Measurements from ENCODE around the gene STRA6. TPM values are rescaled to one million over a fixed set of nuclear protein-coding genes. Genes with fewer than 3 reads are reported as not detected.

STRA6 gene
- polyA plus RNA-seq, 1 experiment = 10.9 TPM

DNA sequence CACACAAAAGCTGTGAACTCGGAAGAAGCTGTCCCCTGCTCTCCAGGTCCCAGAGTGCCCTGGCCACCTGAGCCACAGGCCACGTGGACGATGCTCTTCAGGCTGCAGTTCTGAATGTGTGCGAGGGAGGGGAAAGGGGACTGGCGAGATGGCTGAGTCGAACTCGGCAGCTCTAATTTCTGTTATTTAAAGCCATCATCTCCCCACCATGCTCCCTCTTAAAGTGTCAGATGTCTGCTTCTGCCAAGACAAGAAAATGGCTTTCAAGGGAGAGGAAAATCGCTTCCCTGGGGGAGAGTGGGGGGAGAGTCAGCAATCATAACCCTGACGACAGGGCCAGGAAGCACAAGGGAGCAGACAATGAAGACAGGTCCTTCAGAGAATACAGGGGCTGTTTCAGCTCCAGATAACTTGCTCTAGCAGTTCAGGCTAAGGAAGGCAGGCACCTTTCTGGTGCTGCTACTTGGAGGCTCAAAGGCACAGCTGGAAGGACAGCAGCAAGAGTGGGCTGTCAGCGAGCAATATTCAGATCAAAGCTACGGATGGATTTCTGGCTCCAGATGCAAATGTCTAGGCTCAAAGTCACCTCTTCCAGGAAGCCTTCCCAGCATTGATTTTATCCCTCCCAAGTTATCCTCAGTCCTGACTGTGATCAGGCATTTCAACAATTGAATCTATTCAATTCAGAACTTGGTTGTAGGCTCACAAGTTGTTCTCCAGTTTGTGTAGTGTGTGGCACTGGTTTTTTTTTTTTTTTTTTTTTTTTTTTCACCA lies 18.1 kb upstream of the STRA6 start:
- peaks cover 12% of the 10 kb centered on the region for H3K27me3 ChIP-seq (ENCODE audit: control insufficient read depth, insufficient read depth, low read length)
- CTCF ChIA-PET = interaction anchor here (0.7 to 2.0 kb wide), 4 partner anchors 13 to 102 kb away, joined by 3 to 6 read pairs (median 3); no protein-coding TSS in a partner anchor
- POLR2A ChIA-PET = no interaction called here

DNA sequence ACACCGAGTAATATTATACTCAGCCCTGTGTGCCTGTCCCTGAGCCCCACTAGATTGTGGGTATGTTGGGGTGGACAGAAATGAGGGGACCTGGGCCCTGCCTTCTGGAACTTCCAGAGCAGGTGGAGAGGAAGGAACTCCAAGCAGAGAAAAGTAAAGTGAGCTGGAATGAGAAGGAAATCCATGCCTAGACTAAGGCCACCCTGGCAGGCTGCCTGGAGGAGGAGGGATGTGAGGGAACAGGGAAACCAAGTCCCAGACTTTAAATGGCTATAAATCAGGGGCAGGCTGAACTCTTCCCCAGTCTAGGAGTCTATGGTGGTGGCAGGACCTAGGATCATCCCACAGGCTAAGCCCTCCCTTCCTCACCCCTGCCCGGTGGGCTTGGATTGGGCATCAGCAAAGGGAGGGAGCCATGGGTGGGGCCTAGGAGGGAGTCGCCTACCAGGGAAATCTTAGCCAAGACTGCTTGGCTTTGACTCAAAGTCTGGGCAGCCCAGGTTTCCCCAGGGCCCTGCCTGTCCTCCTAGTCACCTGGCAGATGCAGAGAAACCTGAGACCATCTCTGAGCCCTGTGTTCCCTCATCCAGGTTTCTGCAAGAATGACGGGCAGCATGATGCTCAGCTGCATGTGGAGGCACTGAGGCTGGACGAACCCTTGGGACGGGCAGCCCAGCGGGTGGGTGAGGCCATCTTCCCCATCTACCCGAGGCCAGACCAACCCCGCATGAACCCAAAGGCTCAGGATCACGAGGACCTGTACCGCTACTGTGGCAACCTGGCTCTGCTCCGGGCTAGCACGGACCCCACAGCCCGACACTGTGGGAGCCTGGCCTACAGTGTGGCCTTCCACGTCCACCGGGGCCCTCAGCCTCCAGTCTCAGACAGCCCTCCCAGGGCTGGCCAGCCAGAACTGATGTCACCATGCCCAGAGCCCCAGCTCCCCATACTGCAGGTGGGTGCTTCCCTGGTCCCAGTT lies 15.6 kb upstream of the STRA6 start:
- Histone ChIP-seq H3K27me3 (ENCODE audit: control insufficient read depth, insufficient read depth, low read length) (peaks cover 12% of the 10 kb centered on the region), H3K36me3 (ENCODE audit: control insufficient read depth, insufficient read depth, low read length) (no peaks in the 10 kb centered on the region), H3K4me3 (ENCODE audit: low read depth, low read length) (no peak overlapping the region)
- no peak for DNase-seq (ENCODE audit: low read depth)
- ChIA-PET CTCF (no interaction called here), POLR2A (interaction anchor here (0.6 kb wide), 1 partner anchor 1100 kb away, joined by 4 read pairs; no protein-coding TSS in a partner anchor)
- TF ChIP-seq, protein P1, sequence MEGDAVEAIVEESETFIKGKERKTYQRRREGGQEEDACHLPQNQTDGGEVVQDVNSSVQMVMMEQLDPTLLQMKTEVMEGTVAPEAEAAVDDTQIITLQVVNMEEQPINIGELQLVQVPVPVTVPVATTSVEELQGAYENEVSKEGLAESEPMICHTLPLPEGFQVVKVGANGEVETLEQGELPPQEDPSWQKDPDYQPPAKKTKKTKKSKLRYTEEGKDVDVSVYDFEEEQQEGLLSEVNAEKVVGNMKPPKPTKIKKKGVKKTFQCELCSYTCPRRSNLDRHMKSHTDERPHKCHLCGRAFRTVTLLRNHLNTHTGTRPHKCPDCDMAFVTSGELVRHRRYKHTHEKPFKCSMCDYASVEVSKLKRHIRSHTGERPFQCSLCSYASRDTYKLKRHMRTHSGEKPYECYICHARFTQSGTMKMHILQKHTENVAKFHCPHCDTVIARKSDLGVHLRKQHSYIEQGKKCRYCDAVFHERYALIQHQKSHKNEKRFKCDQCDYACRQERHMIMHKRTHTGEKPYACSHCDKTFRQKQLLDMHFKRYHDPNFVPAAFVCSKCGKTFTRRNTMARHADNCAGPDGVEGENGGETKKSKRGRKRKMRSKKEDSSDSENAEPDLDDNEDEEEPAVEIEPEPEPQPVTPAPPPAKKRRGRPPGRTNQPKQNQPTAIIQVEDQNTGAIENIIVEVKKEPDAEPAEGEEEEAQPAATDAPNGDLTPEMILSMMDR (IDR thresholded peaks at IDR 0.05; ENCODE audit: insufficient read depth, low read depth, low read length) = no peak

More for the DNA sequence above, 18.1 kb upstream of the STRA6 start:
- no peak overlapping the region for H3K4me3 ChIP-seq (ENCODE audit: low read depth, low read length)
- H3K36me3 ChIP-seq (ENCODE audit: control insufficient read depth, insufficient read depth, low read length) = no peaks in the 10 kb centered on the region
- no peak for DNase-seq (ENCODE audit: low read depth)
- TF ChIP-seq, protein P1 (IDR thresholded peaks at IDR 0.05; ENCODE audit: insufficient read depth, low read depth, low read length) = no peak

DNA sequence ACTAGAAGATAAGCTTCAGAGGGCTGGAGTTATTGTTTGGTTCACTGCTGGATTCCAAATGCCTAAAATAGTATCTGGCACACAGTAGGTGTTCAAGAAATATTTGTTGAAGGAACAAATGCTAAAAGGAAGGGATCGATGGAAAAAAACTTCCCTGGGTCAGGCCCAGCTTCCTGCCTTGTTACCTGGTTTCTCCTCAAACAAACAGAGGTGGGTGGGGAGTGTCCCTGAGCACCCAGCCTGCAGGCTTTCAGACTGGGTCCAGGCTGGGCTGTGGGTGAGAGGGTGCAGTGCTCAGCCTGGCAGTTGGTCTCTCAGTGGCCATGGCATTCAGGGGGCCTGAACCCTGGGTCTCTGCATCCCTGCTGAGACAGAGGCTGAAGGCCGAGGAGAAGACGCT lies 14.4 kb upstream of the STRA6 start:
- TF ChIP-seq, protein P1 (IDR thresholded peaks at IDR 0.05; ENCODE audit: insufficient read depth, low read depth, low read length) = no peak
- ChIA-PET CTCF (interaction anchor here (0.7 to 0.9 kb wide), 2 partner anchors 21 to 42 kb away, joined by 3 read pairs; no protein-coding TSS in a partner anchor), POLR2A (no interaction called here)
- Histone ChIP-seq H3K36me3 (ENCODE audit: control insufficient read depth, insufficient read depth, low read length) (no peaks in the 10 kb centered on the region), H3K27me3 (ENCODE audit: control insufficient read depth, insufficient read depth, low read length) (peaks cover 9% of the 10 kb centered on the region), H3K4me3 (ENCODE audit: low read depth, low read length) (no peak overlapping the region)
- DNase-seq (ENCODE audit: low read depth) = no peak

DNA sequence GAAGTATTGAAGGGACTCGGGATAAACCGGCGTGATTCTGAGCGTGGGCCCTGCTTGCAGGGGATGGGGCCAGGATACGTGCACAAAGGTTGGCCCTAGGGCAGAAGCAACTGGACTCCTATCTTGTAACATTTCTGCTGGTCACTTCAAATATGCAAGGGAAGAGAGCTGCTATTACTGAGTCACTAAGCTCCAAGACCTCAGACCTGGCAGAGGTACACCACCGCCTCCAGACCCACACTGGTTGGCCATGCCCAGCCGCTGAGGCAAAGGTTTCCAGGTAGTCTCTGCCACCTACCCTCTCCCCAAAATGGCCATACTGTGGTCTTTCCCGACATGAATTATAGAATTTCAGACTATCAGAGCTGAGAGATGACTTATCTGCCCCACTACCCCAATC lies 13.4 kb upstream of the STRA6 start:
- TF ChIP-seq, protein P1 (IDR thresholded peaks at IDR 0.05; ENCODE audit: insufficient read depth, low read depth, low read length) = no peak
- ChIA-PET POLR2A (interaction anchor here (0.5 kb wide), 1 partner anchor 102 kb away, joined by 6 read pairs; no protein-coding TSS in a partner anchor), CTCF (interaction anchor here (0.8 kb wide), 1 partner anchor 15 kb away, joined by 3 read pairs; no protein-coding TSS in a partner anchor)
- Histone ChIP-seq H3K36me3 (ENCODE audit: control insufficient read depth, insufficient read depth, low read length) (no peaks in the 10 kb centered on the region), H3K4me3 (ENCODE audit: low read depth, low read length) (no peak overlapping the region), H3K27me3 (ENCODE audit: control insufficient read depth, insufficient read depth, low read length) (peaks cover 4% of the 10 kb centered on the region; the same call in 1 of the 2 replicates)
- no peak for DNase-seq (ENCODE audit: low read depth)

Measured in BJ (cell line).